SU-DHL-6 (cell line): Measurements from ENCODE around the gene OXT.

Source experiments
- CTCF ChIP-seq: fragments of 200-600 bp; sonication (generic); IDR thresholded peaks from one replicate; pipeline ENCODE4 v1.5.1; 2017; ENCODE audit warnings: antibody characterized with exemption, mild to moderate bottlenecking, low read length, moderate library complexity; ENCODE audit not compliant: insufficient read depth, poor library complexity, severe bottlenecking
- EZH2phosphoT487 ChIP-seq: fragments of 200-600 bp; sonication (generic), shearing (Covaris generic); conservative IDR thresholded peaks from 2 replicates; pipeline ENCODE4 v1.6.1; 2018; ENCODE audit warnings: mild to moderate bottlenecking, antibody characterized with exemption, low read length, moderate library complexity, mixed read lengths

- no peak for TF ChIP-seq CTCF
- no peak for TF ChIP-seq EZH2phosphoT487
Observed at GRCh38 chr20:3088031-3088430, 16.6 kb downstream of the OXT start.
